ENCODE data around the gene BAIAP3. TPM values are rescaled to one million over a fixed set of nuclear protein-coding genes. Genes with fewer than 3 reads are reported as not detected.
"Not testable (repeated sequence)": the region's sequence is repeated elsewhere in the genome, so short reads cannot be mapped to it uniquely, and the experiment has no call there.

The BAIAP3 gene
- total and polyA plus RNA-seq, 2 of the 4 experiments (the other 2 are of a cell fraction): 0.36 to 0.65 TPM

DNA sequence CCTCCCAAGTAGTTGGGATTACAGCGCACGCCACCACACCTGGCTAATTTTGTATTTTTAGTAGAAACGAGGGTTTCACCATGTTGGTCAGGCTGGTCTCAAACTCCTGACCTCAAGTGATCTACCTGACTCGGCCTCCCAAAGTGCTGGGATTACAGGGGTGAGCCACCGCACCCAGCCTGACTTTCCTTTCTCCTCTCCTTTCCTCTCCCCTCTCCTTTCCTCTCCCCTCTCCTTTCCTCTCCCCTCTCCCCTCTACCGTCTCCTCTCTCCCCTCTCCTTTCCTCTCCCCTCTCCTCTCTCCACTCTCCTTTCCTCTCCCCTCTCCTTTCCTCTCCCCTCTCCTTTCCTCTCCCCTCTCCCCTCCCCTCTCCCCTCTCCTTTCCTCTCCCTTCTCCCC is 41.2 kb upstream of the BAIAP3 start:
- H2AK9ac ChIP-seq (replicated peaks; ENCODE audit: low read depth, low read length, poor library complexity); H2AFZ ChIP-seq (replicated peaks; ENCODE audit: low read length, poor library complexity); H2BK120ac ChIP-seq (ENCODE audit: low read depth, low read length); H3K9me1 ChIP-seq (ENCODE audit: insufficient read depth, low read length); intact Hi-C loops (cut with micrococcal nuclease); H2BK5ac ChIP-seq (ENCODE audit: low read depth, low read length, poor library complexity, severe bottlenecking); H3K9me3 ChIP-seq (ENCODE audit: control insufficient read depth, insufficient read depth, low read length); H3K4me1 ChIP-seq (ENCODE audit: control insufficient read depth, insufficient read depth, low read length); CTCF ChIA-PET; H2AK5ac ChIP-seq (ENCODE audit: low read depth, low read length); H3K36me3 ChIP-seq (ENCODE audit: control insufficient read depth, insufficient read depth, low read length); H3K56ac ChIP-seq (ENCODE audit: extremely low read depth, insufficient read depth, low read length); in situ Hi-C loops (cut with MboI; ENCODE audit: low sequenced_read_pairs); H3K4me2 ChIP-seq (ENCODE audit: low read depth, low read length); H3K79me1 ChIP-seq (ENCODE audit: low read depth in 1 of 2, low read length in 2 of 2); H3K14ac ChIP-seq (replicated peaks; ENCODE audit: low read depth, low read length); H3K4ac ChIP-seq (ENCODE audit: low read depth, low read length); H4K5ac ChIP-seq (ENCODE audit: low read depth, low read length); ATAC-seq (ENCODE audit: low read depth); POLR2A ChIA-PET (ENCODE audit: unreplicated experiment); H3K9ac ChIP-seq (ENCODE audit: low read depth, low read length); DNase-seq; H3K23ac ChIP-seq (ENCODE audit: low read depth, low read length); H3K18ac ChIP-seq (ENCODE audit: low read depth, low read length); H3K27ac ChIP-seq (ENCODE audit: insufficient read depth, low read length); H4K20me1 ChIP-seq (ENCODE audit: insufficient read depth, low read length); H3K4me3 ChIP-seq (ENCODE audit: insufficient read depth, low read depth, low read length); H2BK15ac ChIP-seq (ENCODE audit: low read depth, low read length); H4K91ac ChIP-seq (ENCODE audit: insufficient read depth, low read depth, low read length); BruUV-seq (replicated peaks); H4K8ac ChIP-seq (ENCODE audit: low read depth in 2 of 2, low read length in 2 of 2); dilution Hi-C loops (cut with HindIII; ENCODE audit: low sequenced_read_pairs, unreplicated experiment); H2BK20ac ChIP-seq (ENCODE audit: low read depth, low read length): not testable (repeated sequence)
- peaks cover 47% of the 10 kb centered on the region for H3K27me3 ChIP-seq (ENCODE audit: control insufficient read depth, insufficient read depth, low read length)
- WGBS, 2 experiments (ENCODE audit: extremely low coverage in 2 of 2, insufficient read length in 1 of 2): no CpG with 5 or more reads among the region's 6 CpGs

DNA sequence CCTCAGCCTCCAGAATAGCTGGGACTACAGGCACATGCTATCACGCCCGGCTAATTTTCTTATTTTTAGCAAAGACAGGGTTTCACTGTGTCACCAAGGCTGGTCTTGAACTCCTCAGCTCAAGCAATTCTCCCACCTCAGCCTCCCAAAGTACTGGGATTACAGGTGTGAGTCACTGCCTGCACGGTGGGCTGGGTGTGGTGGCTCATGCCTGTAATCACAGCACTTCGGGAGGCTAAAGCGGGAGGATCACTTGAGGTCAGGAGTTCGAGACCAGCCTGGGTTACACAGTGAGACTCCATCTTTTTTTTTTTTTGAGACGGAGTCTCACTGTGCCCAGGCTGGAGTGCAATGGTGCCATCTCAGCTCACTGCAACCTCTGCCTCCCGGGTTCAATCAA is 40.6 kb upstream of the BAIAP3 start:
- H3K14ac ChIP-seq (replicated peaks; ENCODE audit: low read depth, low read length); H3K9me3 ChIP-seq (ENCODE audit: control insufficient read depth, insufficient read depth, low read length); POLR2A ChIA-PET (ENCODE audit: unreplicated experiment); H3K4me1 ChIP-seq (ENCODE audit: control insufficient read depth, insufficient read depth, low read length); H3K4me2 ChIP-seq (ENCODE audit: low read depth, low read length); H3K36me3 ChIP-seq (ENCODE audit: control insufficient read depth, insufficient read depth, low read length); H3K56ac ChIP-seq (ENCODE audit: extremely low read depth, insufficient read depth, low read length); H4K8ac ChIP-seq (ENCODE audit: low read depth in 2 of 2, low read length in 2 of 2); H2BK20ac ChIP-seq (ENCODE audit: low read depth, low read length); H3K9ac ChIP-seq (ENCODE audit: low read depth, low read length); DNase-seq; in situ Hi-C loops (cut with MboI; ENCODE audit: low sequenced_read_pairs); H2BK120ac ChIP-seq (ENCODE audit: low read depth, low read length); dilution Hi-C loops (cut with HindIII; ENCODE audit: low sequenced_read_pairs, unreplicated experiment); H2BK5ac ChIP-seq (ENCODE audit: low read depth, low read length, poor library complexity, severe bottlenecking); H3K79me1 ChIP-seq (ENCODE audit: low read depth in 1 of 2, low read length in 2 of 2); ATAC-seq (ENCODE audit: low read depth); H3K4ac ChIP-seq (ENCODE audit: low read depth, low read length); H2AK5ac ChIP-seq (ENCODE audit: low read depth, low read length); H4K5ac ChIP-seq (ENCODE audit: low read depth, low read length); H3K4me3 ChIP-seq (ENCODE audit: insufficient read depth, low read depth, low read length); H4K91ac ChIP-seq (ENCODE audit: insufficient read depth, low read depth, low read length); H3K9me1 ChIP-seq (ENCODE audit: insufficient read depth, low read length); BruUV-seq (replicated peaks); H2AFZ ChIP-seq (replicated peaks; ENCODE audit: low read length, poor library complexity); H3K27ac ChIP-seq (ENCODE audit: insufficient read depth, low read length); H2BK15ac ChIP-seq (ENCODE audit: low read depth, low read length); H4K20me1 ChIP-seq (ENCODE audit: insufficient read depth, low read length); CTCF ChIA-PET; H3K18ac ChIP-seq (ENCODE audit: low read depth, low read length); H2AK9ac ChIP-seq (replicated peaks; ENCODE audit: low read depth, low read length, poor library complexity); intact Hi-C loops (cut with micrococcal nuclease); H3K23ac ChIP-seq (ENCODE audit: low read depth, low read length): not testable (repeated sequence)
- H3K27me3 ChIP-seq (ENCODE audit: control insufficient read depth, insufficient read depth, low read length): peaks cover 43% of the 10 kb centered on the region
- 85% methylated on average over 5 of the region's 8 CpGs; no CpG with 5 or more reads in 1 of the 2 experiments for WGBS, 2 experiments (ENCODE audit: extremely low coverage in 2 of 2, insufficient read length in 1 of 2)

All from IMR-90 (cell line).